Anterior cingulate cortex (tissue), 58 donors: ENCODE results near the gene GRID2.

Experiments
- DNase-seq, 58 donors: peaks; one replicate each; lab custom pipeline; 2025; lab: John Stamatoyannopoulos, UW

Gene GRID2

DNA sequence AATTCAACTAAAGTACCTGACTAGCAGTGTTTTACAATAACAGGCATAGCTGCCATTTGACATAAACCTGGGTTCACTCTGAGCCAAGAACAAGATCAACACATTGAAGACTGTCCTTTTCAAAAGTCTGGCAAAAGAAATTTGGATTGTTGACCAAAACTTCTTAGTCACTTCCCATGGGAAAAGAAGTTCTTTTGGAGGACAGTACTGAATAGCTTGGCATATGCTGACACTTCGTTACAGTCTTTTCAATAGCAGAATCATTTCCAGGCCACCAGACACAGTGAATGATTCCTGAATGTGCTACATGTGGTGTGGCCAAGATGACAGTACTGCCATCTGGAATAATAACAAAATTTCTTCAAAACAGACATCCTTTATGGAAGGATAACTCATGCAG lies 560.3 kb downstream of the GRID2 start:
- peak in 3 of 58 donors; percentile 1 to 53 (median 5) for DNase-seq

DNA sequence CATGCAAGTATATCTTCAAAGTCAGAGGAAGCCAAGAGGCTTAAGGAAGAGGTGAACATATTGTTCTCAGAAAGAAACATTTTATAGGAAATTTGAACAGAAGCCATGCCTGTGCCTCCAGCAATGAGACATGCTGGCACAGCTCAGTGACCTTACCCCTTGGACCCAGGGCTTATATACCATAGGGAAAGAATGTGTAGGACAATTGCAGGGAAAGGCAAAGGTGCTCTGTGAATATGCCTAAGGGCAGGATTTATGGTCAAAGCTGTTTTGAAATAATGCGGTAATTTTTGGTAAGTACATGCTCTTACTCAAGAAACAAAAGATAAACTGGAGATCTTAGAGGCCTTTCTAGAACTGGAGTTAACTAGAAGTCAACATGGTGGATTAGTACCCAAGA lies 568.8 kb downstream of the GRID2 start:
- no peak for DNase-seq

DNA sequence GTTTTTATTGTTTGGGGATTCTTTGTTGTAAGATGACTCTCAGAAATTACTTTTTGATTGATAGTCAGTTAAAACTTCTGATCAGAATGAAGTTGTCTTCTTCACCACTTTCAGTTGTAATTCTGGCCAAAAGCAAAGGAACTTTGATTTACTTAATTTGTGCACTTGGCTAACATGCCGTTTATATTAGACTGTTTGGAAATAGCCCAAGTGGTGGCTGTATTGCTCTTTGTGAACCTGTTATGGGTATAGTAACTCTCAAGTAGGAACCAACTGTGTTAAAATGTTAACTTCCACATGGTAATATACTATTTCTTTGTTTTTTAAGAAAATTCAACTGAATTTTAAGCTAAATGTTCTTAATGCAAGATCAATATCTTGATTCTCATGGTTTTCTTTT lies 581.9 kb downstream of the GRID2 start:
- no peak for DNase-seq

DNA sequence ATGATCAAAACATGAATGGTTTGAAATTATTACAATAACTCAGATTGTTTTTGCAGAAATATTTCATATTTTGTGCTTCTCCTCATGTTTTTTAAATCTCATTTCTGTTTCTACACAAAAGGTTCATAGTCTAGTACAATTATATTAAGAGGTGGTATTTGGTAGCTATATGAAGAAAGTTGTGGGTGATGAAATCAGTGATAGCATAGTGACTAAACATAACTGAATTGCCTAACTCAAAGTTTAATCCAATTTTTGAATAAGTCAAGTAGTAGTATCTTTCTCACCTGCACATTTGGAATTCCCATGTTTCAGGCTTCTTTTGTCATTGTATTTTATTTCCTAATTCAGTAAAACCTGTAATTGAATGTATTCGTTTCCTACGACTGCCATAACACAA lies 648.7 kb downstream of the GRID2 start:
- DNase-seq: no peak

DNA sequence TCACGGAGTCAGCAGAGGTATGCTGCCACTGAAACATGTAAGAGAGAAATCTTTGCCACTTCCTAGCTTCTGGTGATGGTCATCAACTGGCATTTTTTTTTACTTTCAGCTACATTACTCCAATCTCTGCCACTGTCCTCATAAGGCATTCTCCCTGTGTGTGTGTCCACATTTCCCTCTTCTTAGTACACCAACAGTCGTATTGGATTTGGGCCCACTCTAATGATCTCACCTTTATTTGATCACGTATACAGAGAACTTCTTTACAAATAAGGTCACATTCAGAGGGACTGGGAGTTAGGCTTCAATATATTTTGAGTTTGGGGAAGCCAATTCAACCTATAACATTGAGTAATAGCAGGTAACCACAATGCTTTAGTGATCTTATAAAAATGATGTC lies 649.1 kb downstream of the GRID2 start:
- DNase-seq: no peak

DNA sequence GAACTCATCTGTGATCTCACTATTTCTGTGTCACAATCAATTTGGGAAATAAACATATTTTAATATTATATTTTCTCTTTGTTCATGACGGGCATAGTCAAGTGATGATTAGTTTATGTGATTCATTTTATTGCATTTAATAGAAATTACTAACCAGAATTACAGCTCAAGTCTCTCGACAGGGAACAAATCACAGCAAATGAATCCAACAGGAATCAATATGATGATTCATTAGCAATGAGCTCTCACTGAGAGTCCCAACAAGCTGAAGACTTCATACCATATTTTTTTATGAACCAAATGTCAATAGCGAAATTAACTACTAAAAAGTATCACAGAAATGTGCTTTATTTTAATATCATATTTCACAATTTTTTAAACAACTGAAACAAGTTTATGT lies 649.7 kb downstream of the GRID2 start:
- DNase-seq: no peak

DNA sequence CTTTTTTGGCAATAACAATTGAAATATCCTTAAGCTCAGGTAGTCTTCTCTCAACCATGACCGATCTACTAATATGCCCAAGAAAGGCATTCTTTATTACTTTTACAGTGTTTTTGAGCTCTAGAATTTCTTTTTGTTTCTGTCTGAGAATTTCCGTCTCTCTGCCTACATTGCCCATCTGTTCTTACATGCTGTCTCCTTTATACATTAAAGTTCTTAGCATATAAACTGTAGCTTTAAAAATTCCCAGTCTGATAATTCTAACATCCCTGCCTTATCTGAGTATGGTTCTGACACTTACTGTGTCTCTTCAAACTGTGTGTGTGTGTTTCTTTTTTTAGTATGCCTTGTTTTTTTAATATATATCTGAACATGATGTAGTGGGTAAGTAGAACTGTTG lies 658.1 kb downstream of the GRID2 start:
- DNase-seq: no peak

DNA sequence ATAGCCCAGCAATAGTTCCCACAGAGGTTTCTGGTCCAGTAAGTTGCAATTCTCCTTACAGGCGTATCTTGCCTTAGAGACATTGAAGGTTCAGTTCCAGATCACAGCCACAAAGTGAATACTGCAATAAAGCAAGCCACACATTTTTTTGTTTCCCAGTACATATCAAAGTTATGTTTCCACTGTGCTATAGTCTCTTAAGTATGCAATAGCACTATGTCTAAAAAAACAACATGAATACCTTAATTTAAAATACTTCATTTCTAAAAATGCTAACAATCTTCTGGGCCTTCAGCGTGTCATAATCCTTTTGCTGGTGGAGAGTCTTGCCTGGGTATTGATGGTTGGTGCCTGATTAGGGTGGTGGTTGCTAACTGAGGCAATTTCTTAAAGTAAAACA lies 659.1 kb downstream of the GRID2 start:
- no peak for DNase-seq

DNA sequence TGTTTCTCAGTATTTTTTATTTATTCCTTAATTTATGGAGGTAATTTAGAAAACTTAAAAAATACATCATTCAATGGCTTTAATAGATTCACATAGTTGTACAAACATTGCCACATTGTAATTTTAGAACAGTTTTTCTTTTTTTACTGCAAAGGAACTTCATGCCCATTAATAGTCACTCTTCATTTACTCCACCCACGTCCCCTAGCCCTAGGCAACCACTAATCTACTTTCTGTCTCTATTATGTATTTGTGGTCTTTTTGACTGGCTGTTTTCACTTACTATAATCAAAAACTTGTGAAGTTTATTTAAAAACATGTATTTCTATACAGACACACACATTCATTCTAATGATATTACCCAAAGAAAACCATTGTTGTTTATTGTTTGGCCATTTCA lies 664.8 kb downstream of the GRID2 start:
- no peak for DNase-seq

DNA sequence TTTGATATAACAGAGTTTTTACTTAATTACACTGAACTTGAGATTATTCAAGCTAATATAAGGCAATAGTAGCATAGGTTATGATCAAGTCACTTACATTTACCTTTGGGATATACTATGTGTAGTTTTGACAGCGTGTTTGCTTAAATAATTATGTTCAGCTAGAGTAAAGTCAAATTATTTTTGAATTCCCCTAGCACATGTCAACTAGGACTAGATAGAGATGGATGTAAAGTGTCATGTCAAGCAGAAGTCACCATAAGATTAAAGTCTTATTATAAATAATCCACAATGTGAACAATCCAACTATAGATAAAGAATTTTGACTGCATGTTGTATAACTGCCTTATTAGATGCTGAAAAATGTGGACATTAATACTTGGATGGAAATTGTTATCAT lies 665.2 kb downstream of the GRID2 start:
- DNase-seq: no peak

DNA sequence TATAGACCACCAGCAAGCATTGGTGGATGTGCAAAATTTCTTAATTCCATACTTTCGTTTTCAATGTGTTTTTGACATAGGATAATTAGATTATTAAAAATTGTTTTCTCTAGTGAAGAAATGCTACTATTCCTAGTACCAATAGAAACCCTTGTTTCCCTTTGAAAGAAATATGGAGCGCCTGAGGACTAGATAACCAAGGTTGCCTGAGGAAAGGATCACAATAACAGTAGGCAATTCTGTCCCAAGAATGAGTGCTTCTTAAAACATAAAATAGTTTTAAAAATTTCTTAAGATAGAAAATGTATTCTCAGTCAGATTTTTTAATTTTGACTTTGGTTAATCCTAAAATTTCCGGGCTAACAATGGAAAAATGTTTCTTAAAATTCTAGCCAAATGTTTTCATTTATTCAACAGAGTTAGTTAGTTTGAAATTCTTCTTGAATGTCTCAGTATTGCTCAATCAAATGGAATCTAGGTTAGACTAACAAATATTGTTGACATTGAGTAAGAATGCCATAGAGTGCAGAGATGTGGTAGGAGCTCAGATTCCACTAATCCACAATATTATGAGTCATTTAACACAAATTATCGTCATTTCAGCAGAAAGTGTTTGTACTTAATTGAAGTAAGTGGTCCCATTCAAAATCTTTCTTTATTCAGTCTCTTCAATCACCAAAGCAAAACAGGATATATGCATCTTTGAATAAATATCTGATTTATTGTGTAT lies 666.0 kb downstream of the GRID2 start:
- no peak for DNase-seq

DNA sequence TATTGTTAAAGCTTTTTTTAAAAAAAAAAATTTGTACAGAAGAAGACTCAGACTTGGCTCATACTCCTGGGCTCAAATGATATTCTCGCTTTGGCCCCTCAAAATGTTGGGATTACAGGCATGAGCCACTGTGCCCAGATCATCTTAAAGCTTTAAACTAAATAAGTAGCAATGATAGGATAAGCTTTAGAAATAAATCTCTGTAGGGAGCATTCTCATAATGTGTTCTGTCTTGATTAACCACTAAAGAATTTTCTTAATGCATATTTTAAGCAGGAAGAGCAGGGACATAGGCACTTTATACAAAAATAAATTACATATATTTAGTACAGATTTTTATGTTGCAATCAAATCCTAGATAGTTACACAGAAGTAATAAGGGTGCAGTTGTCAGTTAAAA lies 667.2 kb downstream of the GRID2 start:
- no peak for DNase-seq

DNA sequence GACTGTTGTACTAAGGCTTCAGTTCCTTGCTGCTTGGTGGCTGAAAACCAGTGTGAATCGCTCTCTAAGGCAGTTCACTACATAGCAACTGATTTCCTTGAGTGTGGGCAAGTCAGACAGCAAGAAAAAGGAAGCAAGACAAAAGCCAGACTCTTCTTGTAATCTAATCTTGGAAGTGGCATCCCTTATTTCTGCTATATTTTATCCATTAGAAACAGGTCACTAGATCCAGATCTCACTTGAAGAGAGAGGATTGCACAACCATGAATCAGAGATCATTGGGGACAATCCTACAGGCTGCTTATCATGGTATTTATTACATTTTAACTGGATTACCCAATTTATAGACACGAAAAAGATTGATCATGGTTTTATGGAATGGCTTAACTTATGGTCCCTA lies 684.5 kb downstream of the GRID2 start:
- no peak for DNase-seq

DNA sequence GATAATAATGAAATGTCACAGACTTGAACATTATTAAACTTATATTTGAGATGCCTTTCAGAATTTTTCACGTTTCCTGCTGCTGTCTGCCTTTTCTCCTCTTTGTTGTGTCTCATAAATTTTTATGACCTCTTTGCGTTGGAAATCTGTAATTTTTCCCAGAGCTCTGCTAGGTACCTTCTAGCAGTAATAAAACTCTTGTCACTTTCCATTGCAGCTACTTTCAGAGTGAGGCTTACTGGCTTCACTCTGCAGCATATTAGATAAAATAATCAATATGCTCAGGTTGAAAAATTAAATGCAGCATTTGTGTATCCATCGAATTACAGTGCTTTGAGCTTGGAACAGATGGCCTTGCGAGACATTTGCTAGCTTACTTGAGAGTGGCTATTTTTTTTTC lies 689.0 kb downstream of the GRID2 start:
- DNase-seq: no peak

DNA sequence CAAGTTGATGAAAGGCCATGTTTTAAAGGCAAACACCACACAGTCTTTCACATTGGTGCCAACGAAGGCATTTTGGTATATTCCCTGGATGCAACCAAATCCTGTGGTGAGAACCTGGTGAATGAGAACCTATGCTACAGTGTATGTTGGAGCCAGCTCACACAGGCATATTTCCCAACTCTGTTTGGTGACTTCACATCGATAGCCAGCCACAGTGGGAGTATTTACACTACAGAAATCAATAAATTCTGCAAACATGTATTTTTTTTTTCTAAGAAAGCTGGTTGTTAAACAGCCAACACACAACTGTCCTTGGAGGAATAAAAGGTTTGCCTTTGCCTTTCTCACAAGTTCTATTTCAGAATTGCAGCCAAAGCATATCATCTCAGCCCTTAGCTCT lies 691.0 kb downstream of the GRID2 start:
- no peak for DNase-seq

DNA sequence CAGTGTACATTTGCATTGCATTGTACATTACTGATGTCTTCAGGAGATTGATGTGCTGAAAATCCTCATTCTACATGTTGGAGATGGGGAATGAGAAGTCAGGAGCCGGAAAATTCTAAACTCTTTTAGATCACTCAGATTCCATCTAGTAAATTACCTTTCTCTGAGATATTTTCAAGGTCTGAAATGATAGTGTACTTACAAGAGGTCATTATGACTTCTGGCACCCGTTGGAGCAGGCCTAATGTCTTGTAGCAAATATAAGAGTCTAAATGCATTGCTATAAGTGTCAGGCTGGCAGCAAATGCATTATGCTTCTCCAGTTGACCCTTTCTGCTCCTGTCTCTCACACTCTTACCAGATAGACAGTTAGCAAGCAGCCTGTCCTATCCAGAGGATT lies 692.8 kb downstream of the GRID2 start:
- DNase-seq: no peak

DNA sequence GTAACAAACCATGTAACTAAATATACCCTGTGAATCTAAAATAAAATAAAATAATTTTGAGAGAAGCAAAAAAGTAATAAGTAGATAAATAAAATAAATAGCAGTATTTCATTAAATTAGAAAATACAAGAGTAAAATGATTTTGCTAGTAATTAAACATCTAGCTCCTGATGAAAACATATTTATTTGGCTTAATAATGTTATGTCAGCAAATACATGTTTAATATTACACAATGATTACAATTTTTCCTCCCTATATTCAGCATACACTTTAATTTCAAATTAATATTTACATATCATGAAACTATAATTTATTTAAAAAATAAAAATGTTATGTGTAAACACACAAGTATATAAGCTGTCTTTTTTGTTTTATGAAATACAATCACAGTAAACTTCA lies 697.1 kb downstream of the GRID2 start:
- no peak for DNase-seq

DNA sequence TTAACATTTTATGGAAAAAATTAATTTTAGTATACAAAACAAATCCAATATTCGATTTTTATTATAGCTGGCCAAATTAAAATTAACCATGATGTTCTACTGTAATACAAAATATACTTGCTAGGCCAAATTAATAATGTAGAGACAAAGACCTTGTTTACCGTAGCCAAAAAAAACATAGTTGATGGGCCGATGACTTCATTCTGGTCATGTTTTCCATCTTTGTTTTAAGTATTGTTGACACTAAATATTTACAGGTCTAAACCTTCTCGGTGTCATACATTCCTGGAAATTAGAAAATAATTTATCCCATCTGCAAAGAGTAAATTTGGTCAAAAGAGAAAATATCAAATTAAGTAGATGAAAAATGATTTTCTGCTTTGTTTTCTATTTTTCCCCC lies 698.5 kb downstream of the GRID2 start:
- no peak for DNase-seq

DNA sequence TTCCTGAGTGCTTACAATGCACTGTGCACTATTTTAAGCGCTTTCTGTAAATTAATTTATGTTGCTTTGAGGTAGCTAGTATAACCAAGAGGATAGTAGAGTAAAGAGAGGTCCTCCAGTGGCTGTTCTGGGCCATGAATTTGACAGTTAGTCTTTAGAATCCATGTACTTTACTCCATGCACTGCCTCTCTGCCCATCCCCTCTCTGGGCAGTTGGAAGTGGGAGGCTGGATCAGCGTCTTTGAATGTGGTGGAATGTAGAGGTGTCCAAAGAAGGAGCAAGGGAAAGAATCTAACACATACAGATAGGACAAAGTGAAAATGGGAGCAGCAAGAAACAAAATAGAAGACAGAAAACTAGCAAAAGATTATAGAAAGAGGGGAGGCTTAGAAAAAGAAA lies 712.6 kb downstream of the GRID2 start:
- DNase-seq: no peak

DNA sequence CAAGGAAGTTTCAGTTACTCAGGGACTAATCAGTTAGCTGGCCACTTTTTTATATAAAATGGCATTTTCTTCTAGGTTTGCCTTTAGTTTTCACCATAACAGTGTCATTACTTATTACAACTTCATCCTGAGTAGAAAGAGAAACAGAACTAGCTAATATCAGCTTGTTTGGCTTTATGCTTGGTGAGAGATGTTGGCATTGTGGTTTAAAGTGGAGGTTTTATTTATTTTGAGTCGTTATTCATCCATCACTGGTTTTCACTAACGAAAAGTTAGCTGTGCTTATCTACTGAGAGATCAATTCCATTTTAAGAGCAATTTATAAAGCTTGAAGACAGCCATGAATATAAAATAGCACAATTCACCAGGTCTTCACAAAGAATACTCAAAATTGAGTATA lies 714.5 kb downstream of the GRID2 start:
- DNase-seq: no peak

DNA sequence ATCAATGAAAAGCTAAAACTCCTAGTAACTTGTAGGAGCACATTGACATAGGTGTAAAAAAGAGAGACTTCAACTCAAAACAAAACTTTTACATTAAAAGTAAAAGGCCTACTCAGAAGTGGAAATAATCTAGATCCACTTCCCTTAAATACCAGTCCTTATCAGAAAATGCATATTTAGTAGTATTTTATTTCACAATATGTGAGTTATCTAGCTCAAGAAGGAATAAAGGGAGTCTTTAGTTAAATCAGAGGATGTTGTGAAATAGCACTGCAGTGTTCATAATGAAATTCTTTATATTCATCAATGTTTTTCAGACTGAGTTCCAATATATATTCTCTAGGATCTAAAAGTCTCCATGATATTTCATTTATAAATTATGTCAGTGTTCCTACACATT lies 715.0 kb downstream of the GRID2 start:
- no peak for DNase-seq

DNA sequence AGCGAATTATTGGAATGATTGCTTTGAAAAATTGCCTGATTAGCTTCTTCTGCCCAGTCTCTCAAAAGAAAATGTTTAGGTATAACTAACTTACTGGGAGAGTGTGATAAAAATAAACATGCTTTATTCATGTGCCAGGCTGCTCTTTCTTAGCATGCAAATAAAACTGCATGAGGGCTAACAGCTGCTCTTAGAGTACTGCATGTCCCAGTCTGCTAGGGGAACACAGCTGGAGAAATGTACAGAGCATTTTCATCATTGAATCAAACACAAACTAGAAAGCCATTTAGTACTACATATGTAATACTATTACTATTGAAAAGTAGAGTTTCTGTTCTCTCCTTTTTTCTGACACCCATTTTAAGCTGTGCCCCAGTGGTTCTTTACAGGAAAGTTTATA lies 726.0 kb downstream of the GRID2 start:
- DNase-seq: peak in 1 of 58 donors; percentile 3

DNA sequence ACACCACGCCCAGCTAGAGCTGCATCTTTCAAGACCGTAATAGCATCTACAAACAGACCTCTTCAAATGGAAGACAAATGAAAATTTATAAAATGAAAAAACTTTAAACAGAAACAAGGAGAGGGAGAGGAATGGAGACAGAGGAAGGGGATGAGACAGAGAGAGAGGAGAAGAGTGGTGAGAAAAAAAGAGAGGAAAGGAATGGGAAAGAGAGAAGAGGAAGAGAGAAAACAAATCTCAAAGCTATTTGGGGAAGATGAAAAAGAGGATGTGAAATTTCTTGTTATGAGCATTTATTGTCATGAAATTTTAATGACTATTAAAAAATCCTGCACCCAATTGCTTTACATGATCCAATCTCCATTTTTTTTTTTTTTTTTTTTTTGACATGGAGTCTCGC lies 726.9 kb downstream of the GRID2 start:
- DNase-seq: no peak
